K562 (cell line): ENCODE measurements around the gene TRIM38. TPM values are rescaled to one million over a fixed set of nuclear protein-coding genes. Genes with fewer than 3 reads are reported as not detected.

Experiments used
- BRF1 ChIP-seq: IDR thresholded peaks from 3 replicates; pipeline ENCODE4 v1.6.1; 2011; ENCODE audit warnings: borderline replicate concordance, mild to moderate bottlenecking; ENCODE audit not compliant: insufficient read length; ENCODE audit errors: extremely low read depth
- GATA2 ChIP-seq: sonication (generic); formaldehyde crosslinking; IDR thresholded peaks from 2 replicates; pipeline ENCODE4 v1.4.0; 2020; ENCODE audit warnings: mild to moderate bottlenecking, missing genetic modification reagents
- HDAC2 ChIP-seq: fragments of 450-650 bp; IDR thresholded peaks from 2 replicates; pipeline ENCODE4 v1.6.1; 2016; ENCODE audit warnings: mild to moderate bottlenecking
- KLF10 ChIP-seq: fragments of 250-450 bp; sonication (Bioruptor Pico); IDR thresholded peaks from 2 replicates; pipeline ENCODE4 v1.6.1; 2021; ENCODE audit warnings: matching md5 sums
- KLF6 ChIP-seq: fragments of 250-450 bp; sonication (Bioruptor Pico); IDR thresholded peaks from 2 replicates; pipeline ENCODE4 v1.4.0; 2020; ENCODE audit warnings: mild to moderate bottlenecking, moderate library complexity, borderline replicate concordance
- MXI1 ChIP-seq: IDR thresholded peaks from 2 replicates; pipeline ENCODE4 v1.6.1; 2011; ENCODE audit warnings: low read depth, mild to moderate bottlenecking, improper control_type of control experiment, low read length
- NCOA6 ChIP-seq: fragments of 450-650 bp; IDR thresholded peaks from 2 replicates; pipeline ENCODE4 v1.6.1; 2017; ENCODE audit warnings: mild to moderate bottlenecking
- POLR2A ChIP-seq: fragments of 450-650 bp; conservative IDR thresholded peaks from 2 replicates; pipeline ENCODE4 v1.6.1; 2016
- TFAP4 ChIP-seq: sonication (generic); formaldehyde crosslinking; IDR thresholded peaks from 2 replicates; pipeline ENCODE4 v1.8.0; 2022; ENCODE audit warnings: missing genetic modification reagents, mild to moderate bottlenecking, moderate library complexity, borderline replicate concordance
- ZBTB40 ChIP-seq, 2 experiments: fragments of 450-650 bp in 1 of 2; sonication (generic) in 1 of 2; formaldehyde crosslinking in 1 of 2; IDR thresholded peaks; 2 replicates each; pipeline versions ENCODE4 v1.7.1 to v1.9.0; 2016 to 2022; ENCODE audit warnings: inconsistent platforms in 1 of 2, mild to moderate bottlenecking in 1 of 2, missing genetic modification reagents in 1 of 2
- ZEB2 ChIP-seq: fragments of 450-650 bp; IDR thresholded peaks from 2 replicates; pipeline ENCODE4 v1.6.1; 2016
- ZNF12 ChIP-seq: sonication (generic); formaldehyde crosslinking; IDR thresholded peaks from 2 replicates; pipeline ENCODE4 v1.4.0; 2020; ENCODE audit warnings: mild to moderate bottlenecking, missing genetic modification reagents
- ZNF212 ChIP-seq: fragments of 450-650 bp; formaldehyde crosslinking; IDR thresholded peaks from 2 replicates; pipeline ENCODE4 v1.4.0; 2020; ENCODE audit warnings: mild to moderate bottlenecking
- ZNF445 ChIP-seq: fragments of 250-450 bp; sonication (Bioruptor Pico); IDR thresholded peaks from 2 replicates; pipeline ENCODE4 v1.4.0; 2020; ENCODE audit warnings: low read depth, mild to moderate bottlenecking, moderate library complexity
- polyA plus RNA-seq, 8 experiments: library from polyadenylated mRNA; depleted of rRNA in 4 of 8; stranded (reverse) in 5 of 8; unstranded in 3 of 8; fragments of >200 nt; fragmentation: Nextera tagmentation in 2 of 8; fragmentation: Illumina TruSeq in 1 of 8; extraction: Ambion mirVana in 2 of 8; extraction: Trizol in 1 of 8; gene quantifications; 2 replicates each; pipeline versions ENCODE4 v1.2.1 to v1.2.3, GENCODE V29; 2011 to 2014; ENCODE audit warnings: inconsistent platforms in 1 of 8, missing spikeins in 1 of 8
- total RNA-seq, 7 experiments: library from RNA; depleted of rRNA in 6 of 7; stranded (reverse); fragments of >200 nt in 6 of 7; fragmentation: Illumina TruSeq in 2 of 7; extraction: Trizol in 2 of 7; gene quantifications; 2 replicates each; pipeline versions ENCODE4 v1.2.1 to v1.2.3, GENCODE V29; 2011 to 2021; ENCODE audit warnings: low replicate concordance in 1 of 7
- TF ChIP-seq, protein P1 (sequence below): fragments of 450-650 bp; conservative IDR thresholded peaks from 2 replicates; pipeline ENCODE4 v1.6.1; 2016; ENCODE audit warnings: missing genetic modification characterization, low read depth, mild to moderate bottlenecking, missing compliant biosample characterization, moderate library complexity
- TF ChIP-seq, protein P2 (sequence below): sonication (generic); IDR thresholded peaks from 2 replicates; pipeline ENCODE4 v1.6.1; 2016

Gene TRIM38
- total and polyA plus RNA-seq, 9 of the 15 experiments (the other 6 are each of a cell fraction or from before 2014, with no cell fraction given), result 1.7 to 6.7 (median 6.3) TPM

DNA sequence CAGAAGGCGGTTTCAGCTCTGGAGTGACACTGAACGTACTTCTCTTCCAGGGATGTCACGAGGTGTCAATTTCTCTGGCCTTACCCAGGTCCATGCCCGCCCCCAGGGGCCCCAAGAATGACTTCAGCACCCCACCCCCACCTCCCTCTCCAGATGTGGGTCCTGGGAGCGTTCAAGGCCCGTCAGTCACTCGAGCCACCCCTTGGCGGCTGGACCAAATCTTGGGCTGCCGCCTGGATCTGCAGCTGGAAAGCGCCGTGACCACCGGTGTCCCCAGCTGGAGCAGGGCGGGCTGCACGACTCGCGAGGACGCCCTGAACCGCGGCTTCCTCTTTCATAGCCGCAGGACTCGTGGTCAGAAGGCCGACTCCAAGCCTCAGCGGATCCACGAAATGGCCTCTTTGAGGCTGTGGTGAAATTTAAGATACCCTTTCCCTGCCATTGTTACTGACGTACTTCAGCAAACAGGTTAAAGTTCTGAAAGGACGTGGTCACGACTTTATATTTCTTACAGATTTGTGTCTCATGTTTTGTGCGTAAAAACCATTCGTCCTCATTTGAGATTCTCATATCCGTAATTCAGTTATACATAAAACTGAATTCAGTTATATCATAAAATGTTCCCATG, 29.3 kb downstream of the TRIM38 start (continued):
- TF ChIP-seq ZBTB40 (IDR thresholded peaks at IDR 0.05), result peak; percentile 9
- TF ChIP-seq ZBTB40 (CRISPR knock-in tag; IDR thresholded peaks at IDR 0.05), result no peak
- TF ChIP-seq, protein P1, sequence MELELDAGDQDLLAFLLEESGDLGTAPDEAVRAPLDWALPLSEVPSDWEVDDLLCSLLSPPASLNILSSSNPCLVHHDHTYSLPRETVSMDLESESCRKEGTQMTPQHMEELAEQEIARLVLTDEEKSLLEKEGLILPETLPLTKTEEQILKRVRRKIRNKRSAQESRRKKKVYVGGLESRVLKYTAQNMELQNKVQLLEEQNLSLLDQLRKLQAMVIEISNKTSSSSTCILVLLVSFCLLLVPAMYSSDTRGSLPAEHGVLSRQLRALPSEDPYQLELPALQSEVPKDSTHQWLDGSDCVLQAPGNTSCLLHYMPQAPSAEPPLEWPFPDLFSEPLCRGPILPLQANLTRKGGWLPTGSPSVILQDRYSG (tag), result 0 out of 2 replicates have a peak, but pooled peaks have one; percentile 63
- TF ChIP-seq ZEB2, result peak; percentile 58; the same call in 1 of the 2 replicates
- TF ChIP-seq ZNF445 (CRISPR knock-in tag), result no peak
- TF ChIP-seq GATA2 (CRISPR knock-in tag), result peak; percentile 65; the same call in 1 of the 2 replicates
- 0 out of 2 replicates have a peak, but pooled peaks have one; percentile 19 for TF ChIP-seq ZNF12 (CRISPR knock-in tag)
- TF ChIP-seq TFAP4 (CRISPR knock-in tag), result peak; percentile 99
- 0 out of 2 replicates have a peak, but pooled peaks have one; percentile 38 for TF ChIP-seq MXI1
- 0 out of 2 replicates have a peak, but pooled peaks have one; percentile 16 for TF ChIP-seq KLF6
- TF ChIP-seq HDAC2, result peak; percentile 68
- no peak for TF ChIP-seq NCOA6
- TF ChIP-seq ZNF212 (CRISPR knock-in tag), result no peak
- TF ChIP-seq KLF10 (CRISPR knock-in tag), result no peak
- no peak; the same call in 1 of the 2 replicates for TF ChIP-seq POLR2A
- no peak for TF ChIP-seq BRF1
- TF ChIP-seq, protein P2, sequence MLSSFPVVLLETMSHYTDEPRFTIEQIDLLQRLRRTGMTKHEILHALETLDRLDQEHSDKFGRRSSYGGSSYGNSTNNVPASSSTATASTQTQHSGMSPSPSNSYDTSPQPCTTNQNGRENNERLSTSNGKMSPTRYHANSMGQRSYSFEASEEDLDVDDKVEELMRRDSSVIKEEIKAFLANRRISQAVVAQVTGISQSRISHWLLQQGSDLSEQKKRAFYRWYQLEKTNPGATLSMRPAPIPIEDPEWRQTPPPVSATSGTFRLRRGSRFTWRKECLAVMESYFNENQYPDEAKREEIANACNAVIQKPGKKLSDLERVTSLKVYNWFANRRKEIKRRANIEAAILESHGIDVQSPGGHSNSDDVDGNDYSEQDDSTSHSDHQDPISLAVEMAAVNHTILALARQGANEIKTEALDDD, result no peak
